GM21717 (cell line): ENCODE data around the gene REC8.
A peak's percentile ranks its signal among the peaks of the same experiment; 100 is the strongest.
"Not testable (repeated sequence)": the region's sequence is repeated elsewhere in the genome, so short reads cannot be mapped to it uniquely, and the experiment has no call there.

Experiments used
- ATAC-seq: cut with Tn5 transposase; IDR thresholded peaks from one replicate; pipeline ENCODE4 v1.9.1; 2021; ENCODE audit warnings: mild to moderate bottlenecking, moderate library complexity; ENCODE audit not compliant: unreplicated experiment

The REC8 gene

DNA sequence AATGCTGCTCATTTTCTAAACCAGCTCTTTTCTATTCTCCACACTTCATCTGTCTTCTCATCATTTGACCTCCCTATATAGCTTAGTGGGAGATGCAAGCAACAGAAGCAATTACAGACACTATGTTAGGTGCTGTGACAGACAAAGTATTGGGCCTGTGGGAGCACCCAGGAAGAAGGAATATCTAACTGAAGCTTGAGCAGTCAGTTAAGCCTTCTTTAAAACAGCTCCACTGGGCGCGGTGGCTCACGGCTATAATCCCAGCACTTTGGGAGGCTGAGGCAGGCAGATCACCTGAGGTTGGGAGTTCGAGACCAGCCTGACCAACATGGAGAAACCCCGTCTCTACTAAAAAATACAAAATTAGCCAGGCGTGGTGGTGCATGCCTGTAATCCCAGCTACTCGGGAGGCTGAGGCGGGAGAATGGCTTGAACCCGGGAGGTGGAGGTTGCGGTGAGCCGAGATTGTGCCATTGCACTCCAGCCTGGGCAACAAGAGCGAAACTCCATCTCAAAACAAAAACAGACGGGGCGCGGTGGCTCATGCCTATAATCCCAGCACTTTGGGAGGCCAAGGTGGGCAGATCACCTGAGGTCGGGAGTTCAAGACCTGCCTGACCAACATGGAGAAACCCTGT lies 31.5 kb downstream of the REC8 start:
- ATAC-seq: not testable (repeated sequence)

DNA sequence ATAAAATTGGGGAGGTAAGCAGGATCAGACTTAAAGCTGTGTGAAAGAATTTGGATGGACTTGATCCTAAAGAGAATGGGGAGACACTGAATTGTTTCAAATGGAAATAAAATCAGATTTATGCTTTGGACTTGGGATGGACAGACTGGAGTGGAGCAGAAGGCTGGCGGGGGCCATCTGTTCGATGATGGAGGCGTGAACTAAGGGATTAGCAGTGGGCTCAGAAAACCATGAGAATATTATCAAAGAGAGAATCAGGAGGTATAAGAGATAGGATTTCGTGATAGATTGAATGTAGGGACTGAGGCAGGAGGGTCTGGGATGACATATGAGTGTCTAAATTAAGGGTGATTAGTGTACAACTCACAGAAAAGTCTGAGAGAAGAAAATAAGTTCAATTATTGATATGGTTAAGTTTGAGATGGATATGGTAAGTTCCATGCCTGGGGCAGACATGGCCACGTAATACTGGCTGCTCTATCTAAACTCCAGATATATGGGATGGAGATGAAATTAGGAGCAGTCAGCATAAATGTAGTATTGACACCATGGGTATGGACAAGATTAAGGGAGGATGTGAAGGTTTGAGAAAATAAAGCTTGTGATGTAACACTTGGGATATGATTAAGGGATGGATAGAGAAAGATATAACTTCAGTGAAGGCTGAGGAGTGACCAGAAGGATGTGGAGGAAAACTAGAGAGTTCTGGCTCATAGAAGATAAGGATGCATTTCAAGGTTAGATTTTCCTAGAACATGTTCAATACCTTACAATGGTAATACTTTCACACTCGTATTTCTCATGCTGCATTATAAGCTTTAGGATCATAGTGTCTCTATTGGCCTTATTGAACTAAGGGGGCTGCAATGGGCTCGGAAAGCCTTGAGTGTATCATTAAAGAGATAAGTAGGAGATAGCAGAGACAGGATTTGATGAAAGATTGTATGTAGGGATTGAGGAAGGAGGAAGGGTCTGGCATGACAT lies 32.6 kb downstream of the REC8 start:
- ATAC-seq: no peak

DNA sequence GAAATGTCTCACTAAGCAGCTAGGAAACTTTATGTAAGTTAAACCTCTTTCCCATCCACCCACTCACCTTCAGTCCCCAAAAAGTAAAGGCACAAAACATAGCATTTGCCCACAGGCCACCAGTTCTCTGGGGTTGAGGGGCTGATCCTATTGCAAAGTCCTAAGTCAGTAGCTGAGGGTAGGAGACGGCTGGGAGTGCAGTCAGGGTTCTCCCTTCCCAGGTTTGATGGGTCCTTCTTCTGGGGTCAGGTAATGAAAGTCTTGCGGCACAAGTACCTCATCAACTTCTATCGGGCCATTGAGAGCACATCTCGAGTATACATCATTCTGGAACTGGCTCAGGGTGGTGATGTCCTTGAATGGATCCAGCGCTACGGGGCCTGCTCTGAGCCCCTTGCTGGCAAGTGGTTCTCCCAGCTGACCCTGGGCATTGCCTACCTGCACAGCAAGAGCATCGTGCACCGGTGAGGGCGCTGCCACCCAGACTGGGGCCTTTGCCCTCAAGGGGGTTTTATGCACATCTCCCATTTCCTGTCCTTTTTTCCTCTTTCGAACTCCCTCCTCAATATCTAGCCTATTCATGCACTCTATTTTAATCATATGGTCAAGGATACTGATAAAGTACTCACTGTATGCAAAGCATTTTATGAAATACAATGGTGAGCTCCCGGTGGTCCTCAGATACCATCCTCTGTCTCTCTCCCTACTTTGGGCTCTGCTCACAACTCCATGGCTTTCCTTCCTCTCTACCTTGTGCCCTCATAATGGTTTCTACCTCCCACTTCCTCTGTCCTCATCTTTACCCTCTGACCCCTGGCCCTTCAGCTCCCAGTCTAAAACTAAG lies 34.6 kb downstream of the REC8 start:
- no peak for ATAC-seq

DNA sequence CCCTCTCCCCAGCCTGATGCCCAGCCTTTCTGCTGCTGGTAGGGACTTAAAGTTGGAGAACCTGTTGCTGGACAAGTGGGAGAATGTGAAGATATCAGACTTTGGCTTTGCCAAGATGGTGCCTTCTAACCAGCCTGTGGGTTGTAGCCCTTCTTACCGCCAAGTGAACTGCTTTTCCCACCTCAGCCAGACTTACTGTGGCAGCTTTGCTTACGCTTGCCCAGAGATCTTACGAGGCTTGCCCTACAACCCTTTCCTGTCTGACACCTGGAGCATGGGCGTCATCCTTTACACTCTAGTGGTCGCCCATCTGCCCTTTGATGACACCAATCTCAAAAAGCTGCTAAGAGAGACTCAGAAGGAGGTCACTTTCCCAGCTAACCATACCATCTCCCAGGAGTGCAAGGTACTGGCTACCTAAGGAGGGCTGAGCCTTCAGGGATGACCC lies 35.2 kb downstream of the REC8 start:
- ATAC-seq: no peak

DNA sequence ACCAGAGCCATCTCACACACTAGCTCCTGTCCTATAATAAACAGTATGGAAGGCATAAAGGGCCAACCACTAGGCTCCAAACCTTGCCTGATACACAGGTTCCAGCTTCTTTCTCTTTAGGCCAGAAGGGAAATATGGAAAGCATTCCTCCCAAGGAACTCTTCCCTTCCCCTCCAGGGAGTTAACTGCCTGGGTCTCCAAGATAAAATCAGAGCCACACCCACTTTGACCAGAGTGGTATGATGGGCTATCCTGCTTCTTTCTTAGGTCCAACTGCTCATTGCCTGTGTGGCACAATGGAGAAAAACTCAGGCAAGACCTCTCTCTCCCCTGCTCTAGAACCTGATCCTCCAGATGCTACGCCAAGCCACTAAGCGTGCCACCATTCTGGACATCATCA lies 35.7 kb downstream of the REC8 start:
- ATAC-seq: no peak

DNA sequence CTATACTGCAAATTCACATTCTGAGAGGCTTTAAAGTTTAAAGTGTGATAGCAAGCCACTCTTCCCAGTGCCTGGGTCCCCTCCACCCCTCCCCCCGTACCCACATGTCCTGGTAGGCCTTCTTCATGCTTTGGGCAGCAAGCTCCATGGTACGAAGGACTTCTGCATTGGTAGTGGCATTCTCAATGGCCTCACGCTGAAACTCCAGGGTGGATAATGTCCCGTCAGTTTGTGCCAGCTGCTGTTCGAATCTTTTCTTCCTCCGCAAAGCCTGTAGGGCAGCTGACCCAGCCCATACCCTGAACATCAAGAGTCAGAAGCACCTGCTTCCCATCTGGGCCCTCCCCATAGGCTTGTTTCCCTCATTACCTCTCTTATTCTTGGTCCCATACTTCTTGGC lies 39.4 kb downstream of the REC8 start:
- no peak for ATAC-seq

DNA sequence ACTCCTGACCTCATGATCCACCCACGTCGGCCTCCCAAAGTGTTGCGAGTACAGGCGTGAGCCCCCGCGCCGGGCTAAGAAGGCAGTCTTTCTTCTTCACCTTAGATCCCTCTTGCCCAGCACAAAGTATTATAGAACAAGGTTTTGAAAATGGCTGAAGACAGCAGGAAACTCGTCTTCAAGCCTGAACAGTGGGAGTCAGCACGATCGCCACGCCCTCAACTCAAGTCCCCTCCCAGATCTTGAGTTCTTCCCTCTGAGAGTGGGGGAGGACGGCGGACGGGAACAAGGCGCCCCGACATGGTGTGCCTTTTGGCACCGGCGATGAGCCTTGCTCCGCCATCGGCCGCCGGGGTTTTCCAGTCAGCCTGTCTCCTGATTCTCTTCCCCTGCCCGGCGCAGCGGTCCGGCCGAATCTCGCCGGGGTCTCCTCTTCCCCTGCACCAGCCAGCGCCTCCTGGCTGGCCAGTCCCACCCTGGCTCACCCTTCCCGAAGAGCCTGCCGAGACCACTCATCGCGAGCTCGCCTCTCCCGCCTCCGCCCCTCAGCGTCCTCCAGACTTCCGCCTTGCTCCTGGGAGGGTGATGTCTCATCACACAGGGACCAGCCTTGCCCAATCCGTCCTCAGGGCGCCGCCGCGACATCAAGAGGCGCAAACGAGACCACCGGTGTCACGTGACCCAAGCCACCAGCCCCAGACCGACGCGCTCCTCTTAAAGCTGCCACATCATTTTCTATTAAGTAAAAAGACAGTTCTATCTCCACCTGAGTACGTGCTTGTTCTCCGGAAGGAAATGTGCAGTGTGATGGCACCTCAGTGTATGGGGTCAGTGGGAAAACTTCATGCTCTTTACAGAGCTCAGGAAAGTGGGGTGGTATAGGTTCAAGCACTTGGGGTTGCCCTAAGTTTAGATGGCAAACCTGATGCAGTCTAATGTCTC lies 41.3 kb downstream of the REC8 start, which contains the start of gene CHMP4A:
Gene CHMP4A (minus strand): TSS at position 565 of the 942 bp plus-strand sequence. CDS start 49 bp downstream, at position 516.
- ATAC-seq: peak; percentile 82

DNA sequence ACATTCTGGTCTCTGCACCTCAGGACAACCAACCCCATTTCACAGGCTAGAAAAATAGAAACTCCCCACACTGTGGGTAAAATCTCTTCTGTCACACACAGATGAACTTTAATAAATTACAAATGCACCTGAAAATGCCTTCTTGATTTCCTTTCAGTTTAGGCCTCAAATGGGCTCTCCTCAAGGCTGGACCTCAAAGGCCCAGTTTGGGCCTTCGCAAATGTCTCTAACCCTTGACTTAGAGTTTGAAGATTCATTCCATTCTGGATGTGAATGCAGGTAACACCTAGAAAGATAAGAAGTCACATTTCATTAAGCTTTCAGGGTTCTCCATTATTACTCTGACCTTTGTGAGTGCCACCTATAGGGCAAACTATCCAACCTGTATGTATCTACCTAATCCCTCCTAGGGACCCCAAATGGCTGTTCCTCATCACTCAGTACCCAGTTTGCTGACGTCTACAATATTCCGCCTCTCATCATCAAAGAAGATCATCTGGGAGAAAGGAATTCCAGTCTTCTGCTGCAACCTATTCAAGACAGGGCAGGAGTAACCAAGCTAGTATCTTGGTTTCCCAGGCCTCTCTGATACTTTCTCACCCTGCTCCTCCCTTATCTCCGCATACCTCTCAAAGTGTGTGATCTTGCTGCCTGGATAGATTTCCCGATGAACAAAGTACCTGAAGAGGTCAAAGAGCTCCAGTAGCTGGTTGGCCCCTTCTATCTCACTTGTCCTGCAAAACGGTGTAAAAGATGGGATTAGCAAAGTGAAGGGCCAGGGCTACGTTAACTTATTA lies 42.2 kb downstream of the REC8 start:
- no peak for ATAC-seq

DNA sequence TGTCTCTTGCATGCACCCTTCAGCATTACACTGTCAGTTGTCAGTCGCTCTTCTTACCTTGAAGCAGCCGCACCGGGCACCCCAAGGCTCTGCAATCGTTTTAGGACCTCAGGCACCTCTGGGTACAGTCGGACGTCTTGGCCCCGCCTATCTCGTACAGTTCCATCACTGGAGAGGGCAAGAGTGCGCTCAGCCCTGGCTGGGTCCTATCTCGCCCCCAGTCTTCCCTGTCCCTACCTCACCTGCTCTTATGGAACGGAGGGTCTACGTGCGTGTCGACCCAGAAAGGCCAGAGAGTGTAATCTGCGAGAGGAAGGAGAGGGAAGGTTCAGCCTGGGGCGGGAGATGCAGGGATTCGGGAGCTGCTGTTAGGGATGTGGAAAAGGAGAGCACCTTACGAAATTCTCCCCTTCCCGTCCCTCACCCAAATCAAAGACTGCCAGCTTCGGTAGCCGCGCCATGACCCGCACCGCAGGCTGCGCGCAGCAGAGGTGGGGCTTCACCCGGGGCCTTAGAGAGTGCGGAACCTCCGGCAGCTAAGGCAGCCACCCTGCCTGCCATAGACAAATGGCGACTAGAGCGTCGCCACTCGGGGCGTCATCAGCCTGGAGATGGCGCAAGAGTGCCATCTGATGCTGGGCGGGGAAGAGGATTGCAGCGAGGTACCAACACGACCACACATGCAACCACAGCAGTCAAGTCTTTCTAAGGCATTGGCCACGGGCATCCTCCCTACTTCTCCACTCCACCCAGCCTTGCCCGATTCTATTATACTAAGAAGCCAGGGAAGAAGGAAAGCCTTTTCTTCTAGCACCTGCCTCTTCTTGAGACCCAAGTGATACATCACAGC lies 43.8 kb downstream of the REC8 start, which contains the start of gene MDP1:
Gene MDP1 (minus strand): TSS at position 572 of the 850 bp plus-strand sequence. CDS start 111 bp downstream, at position 461.
- peak; percentile 60 for ATAC-seq

DNA sequence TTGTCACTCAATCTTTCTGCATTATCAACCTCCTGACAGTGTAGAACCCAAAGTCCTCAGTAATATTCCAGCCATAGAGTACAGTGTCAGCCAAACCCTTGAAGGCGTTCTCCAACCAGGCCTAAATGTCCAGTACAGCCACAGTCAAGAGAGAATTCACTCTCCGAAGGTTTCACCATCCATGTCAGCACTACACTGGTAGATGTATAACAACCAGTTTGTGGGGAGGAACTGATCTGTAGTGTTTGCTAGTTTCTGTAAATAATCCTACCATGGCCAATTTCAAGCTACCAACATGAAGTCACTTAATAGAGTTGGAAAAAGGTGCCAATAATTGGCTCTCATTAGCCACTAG lies 44.4 kb downstream of the REC8 start:
- no peak for ATAC-seq

DNA sequence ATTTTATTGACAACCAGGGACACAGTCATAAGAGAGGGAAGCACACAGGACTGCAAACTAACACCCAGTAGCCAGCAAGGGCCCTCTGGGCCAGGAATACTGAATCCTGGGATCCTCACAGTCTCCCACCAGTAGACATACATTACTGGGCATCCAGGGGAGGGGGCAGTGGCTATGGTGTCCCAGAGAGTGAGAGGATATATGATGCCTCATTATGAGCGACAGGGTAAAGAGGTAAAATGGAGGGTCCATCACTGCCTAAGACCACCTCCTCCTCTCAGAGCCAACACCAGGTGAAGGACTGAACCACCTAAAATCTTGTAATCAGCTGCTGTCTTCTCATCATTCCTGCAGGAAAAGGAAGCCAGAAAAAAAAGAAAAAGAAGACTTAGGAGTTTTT lies 45.0 kb downstream of the REC8 start:
- ATAC-seq: not testable (repeated sequence)

DNA sequence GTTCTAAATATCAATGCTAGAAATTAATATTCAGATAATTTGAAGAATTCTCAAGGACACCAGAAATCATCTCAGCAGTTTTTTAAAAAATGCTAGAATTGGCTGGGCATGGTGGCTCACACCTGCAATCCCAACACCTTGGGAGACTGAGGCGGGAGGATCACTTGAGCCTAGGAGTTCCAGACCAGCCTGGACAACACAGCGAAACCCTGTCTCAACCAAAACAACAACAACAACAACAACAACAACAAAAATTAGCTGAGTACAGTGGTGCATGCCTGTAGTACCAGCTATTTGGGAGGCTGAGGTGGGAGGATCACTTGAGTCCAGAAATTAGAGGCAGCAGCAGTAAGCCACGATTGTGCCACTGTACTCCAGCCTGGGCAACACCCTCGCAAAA lies 47.2 kb downstream of the REC8 start:
- ATAC-seq: no peak

DNA sequence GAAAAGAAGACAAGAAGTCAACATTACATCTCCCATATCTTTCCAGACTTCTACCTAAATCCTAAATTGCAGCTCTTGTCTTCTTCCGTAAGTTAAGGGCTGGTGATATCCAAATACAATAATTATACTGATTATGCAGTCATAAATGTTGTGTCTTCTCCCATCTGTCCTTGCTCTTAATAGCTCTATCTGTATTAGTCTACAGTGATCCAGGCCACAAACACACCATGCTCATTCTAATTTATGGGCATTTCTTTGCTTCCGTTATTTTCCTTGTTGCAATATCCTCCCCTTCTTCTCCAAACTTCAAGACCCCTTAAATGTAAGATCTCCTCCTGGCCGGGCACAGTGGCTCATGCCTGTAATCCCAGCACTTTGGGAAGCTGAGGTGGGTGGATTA lies 47.6 kb downstream of the REC8 start:
- no peak for ATAC-seq

DNA sequence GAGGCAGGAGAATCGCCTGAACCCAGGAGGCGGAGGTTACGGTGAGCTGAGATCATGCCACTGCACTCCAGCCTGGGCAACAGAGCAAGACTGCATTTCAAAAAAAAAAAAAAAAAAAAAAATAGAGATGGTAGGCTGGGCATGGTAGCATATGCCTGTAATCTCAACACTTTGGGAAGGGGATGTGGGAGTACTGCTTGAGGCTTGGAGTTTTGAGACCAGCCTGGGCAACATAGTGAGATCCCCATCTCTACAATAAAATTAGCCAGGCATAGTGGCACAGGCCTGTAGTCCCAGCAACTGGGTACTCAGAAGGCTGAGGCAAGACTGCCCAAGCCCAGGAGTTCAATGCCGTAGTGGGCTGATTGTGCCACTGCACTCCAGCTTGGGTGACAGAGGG lies 51.1 kb downstream of the REC8 start:
- ATAC-seq: not testable (repeated sequence)

DNA sequence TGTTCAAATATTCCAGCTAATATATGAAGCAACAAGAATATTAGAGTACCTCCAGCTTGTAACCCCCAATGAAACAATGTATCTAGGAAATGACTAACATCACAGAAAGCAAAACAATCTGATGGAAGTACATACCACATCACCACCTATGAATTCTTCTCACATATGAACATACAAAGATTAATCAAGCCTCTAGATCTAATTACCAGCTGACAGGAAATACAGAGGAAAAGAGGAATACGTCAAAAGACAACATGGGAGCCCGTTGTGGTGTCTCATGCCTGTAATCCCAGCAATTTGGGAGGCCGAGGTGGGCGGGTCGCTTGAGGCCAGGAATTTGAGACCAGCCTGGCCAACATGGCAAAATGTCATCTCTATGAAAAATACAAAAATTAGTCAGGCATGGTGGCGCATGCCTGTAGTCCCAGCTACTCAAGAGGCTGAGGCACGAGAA lies 52.8 kb downstream of the REC8 start:
- no peak for ATAC-seq

DNA sequence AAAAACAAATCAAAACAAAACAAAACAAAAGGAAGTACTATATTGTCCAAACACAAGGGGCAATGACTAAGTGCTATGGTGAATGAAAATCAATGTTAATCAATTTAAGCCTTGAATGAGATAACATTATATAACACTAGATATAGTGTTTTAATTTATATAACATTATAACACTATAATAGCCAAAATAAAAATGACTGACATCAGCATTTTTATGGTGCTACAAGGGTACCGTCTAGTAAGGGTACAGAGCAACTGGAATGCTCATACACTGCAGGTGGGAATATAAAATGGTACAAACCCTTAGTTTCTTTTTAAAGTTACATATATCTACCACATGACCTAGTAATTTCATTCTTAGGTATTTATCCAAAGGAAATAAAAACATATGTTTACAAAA lies 54.6 kb downstream of the REC8 start:
- ATAC-seq: no peak

DNA sequence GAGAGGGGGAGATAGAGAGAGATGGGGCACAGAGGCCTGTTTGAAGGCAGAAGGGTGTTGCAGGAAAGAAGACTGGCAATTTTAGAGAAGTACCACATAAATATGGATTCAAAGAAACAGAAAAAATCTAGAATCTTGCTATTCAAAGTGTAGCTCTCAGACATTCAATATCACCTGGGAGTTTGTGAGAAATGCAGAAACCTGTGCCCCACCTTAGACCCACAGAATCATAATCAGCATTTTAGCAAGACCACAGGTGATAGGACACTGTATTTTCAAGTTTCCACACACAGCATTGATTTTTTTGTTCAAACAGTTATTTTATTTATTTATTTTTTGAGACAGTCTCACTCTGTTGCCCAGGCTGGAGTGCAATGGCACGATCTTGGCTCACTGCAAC lies 57.0 kb downstream of the REC8 start:
- no peak for ATAC-seq
